ENCODE results near the gene NKD1. TPM values are rescaled to one million over a fixed set of nuclear protein-coding genes. Genes with fewer than 3 reads are reported as not detected.

The NKD1 gene
- total RNA-seq, 6 donors from 2014 or later = 9.9 to 59.7 (median 21.4) TPM

GRCh38 chr16:50609049-50609448 lies 60.9 kb downstream of the NKD1 start:
- H3K4me3 ChIP-seq = no peak overlapping the region
- no peaks in the 10 kb centered on the region for H3K27me3 ChIP-seq
- no peak overlapping the region for H3K27ac ChIP-seq
- peaks cover 11 to 21% (median 19%) of the 10 kb centered on the region in 4 donors for H3K4me1 ChIP-seq
- no peaks in the 10 kb centered on the region for H3K9me3 ChIP-seq
- no peaks in the 10 kb centered on the region for H3K36me3 ChIP-seq
- DNase-seq = no peak
- no peak for TF ChIP-seq CTCF (IDR thresholded peaks at IDR 0.05)
- no peak for TF ChIP-seq EP300 (IDR thresholded peaks at IDR 0.05)
- no peak for TF ChIP-seq POLR2A (IDR thresholded peaks at IDR 0.05)
- no peak for TF ChIP-seq POLR2AphosphoS5 (IDR thresholded peaks at IDR 0.05)
- no peak for ATAC-seq (ENCODE audit: low FRiP score in 2 of 2)
- whole genome bisulfite sequencing, 2 donors = 82 to 87% methylated on average over 7 of the region's 7 CpGs

GRCh38 chr16:50609471-50609870 lies 61.3 kb downstream of the NKD1 start:
- Histone ChIP-seq H3K9me3 (no peaks in the 10 kb centered on the region), H3K27ac (no peak overlapping the region), H3K36me3 (no peaks in the 10 kb centered on the region), H3K4me1 (peaks cover 11 to 23% (median 20%) of the 10 kb centered on the region in 4 donors), H3K27me3 (no peaks in the 10 kb centered on the region), H3K4me3 (no peak overlapping the region)
- WGBS, 2 donors = 77% methylated on average over 5 of the region's 5 CpGs
- no peak for TF ChIP-seq POLR2AphosphoS5 (IDR thresholded peaks at IDR 0.05)
- no peak for TF ChIP-seq POLR2A (IDR thresholded peaks at IDR 0.05)
- TF ChIP-seq CTCF (IDR thresholded peaks at IDR 0.05) = no peak
- DNase-seq = no peak
- ATAC-seq (ENCODE audit: low FRiP score in 2 of 2) = no peak

GRCh38 chr16:50610331-50611262 lies 62.4 kb downstream of the NKD1 start:
- H3K4me3 ChIP-seq = no peak overlapping the region
- H3K36me3 ChIP-seq = no peaks in the 10 kb centered on the region
- peak overlapping the region in 2 of 4 donors; percentile 49 to 74 for H3K27ac ChIP-seq
- DNase-seq (peak in 1 of 2 donors; percentile 47), ATAC-seq (ENCODE audit: low FRiP score in 2 of 2) (no peak)
- H3K4me1 ChIP-seq = peaks cover 11 to 26% (median 21%) of the 10 kb centered on the region in 4 donors
- no peaks in the 10 kb centered on the region for H3K27me3 ChIP-seq
- TF ChIP-seq EP300 (IDR thresholded peaks at IDR 0.05) = no peak
- TF ChIP-seq POLR2AphosphoS5 (IDR thresholded peaks at IDR 0.05) = no peak
- no peak for TF ChIP-seq POLR2A (IDR thresholded peaks at IDR 0.05)
- WGBS, 2 donors = 72 to 75% methylated on average over 18 to 21 of the region's 21 CpGs
- no peaks in the 10 kb centered on the region for H3K9me3 ChIP-seq

- TF ChIP-seq POLR2AphosphoS5 (IDR thresholded peaks at IDR 0.05) (no peak), CTCF (IDR thresholded peaks at IDR 0.05) (no peak), EP300 (IDR thresholded peaks at IDR 0.05) (no peak), POLR2A (IDR thresholded peaks at IDR 0.05) (no peak)
Measured at GRCh38 chr16:50611332-50611934, 63.2 kb downstream of the NKD1 start.

More at GRCh38 chr16:50611332-50611934, 63.2 kb downstream of the NKD1 start:
- Histone ChIP-seq H3K27me3 (no peaks in the 10 kb centered on the region), H3K4me3 (no peak overlapping the region), H3K9me3 (no peaks in the 10 kb centered on the region), H3K36me3 (no peaks in the 10 kb centered on the region), H3K4me1 (peaks cover 11 to 29% (median 21%) of the 10 kb centered on the region in 4 donors), H3K27ac (peak overlapping the region in 3 of 4 donors; percentile 11 to 74 (median 49))
- WGBS, 2 donors = 55 to 77% methylated on average over 4 to 9 of the region's 9 CpGs
- ATAC-seq (ENCODE audit: low FRiP score in 2 of 2) = no peak
- DNase-seq = peak in 1 of 2 donors; percentile 34
